ENCODE results near the gene RNF169. TPM values are rescaled to one million over a fixed set of nuclear protein-coding genes. Genes with fewer than 3 reads are reported as not detected.

The RNF169 gene
- total and polyA plus RNA-seq, 2 of the 4 experiments (the other 2 are of a cell fraction), result 3.6 to 23.3 TPM

- BruUV-seq (replicated peaks), result no TSS peak
- H2BK120ac ChIP-seq (ENCODE audit: low read depth, low read length), result no peak overlapping the region
- in situ Hi-C loops (cut with MboI; ENCODE audit: low sequenced_read_pairs), result no loop called here
- H3K14ac ChIP-seq (replicated peaks; ENCODE audit: low read depth, low read length), result no peak overlapping the region
- no peaks in the 10 kb centered on the region for H3K9me3 ChIP-seq (ENCODE audit: control insufficient read depth, insufficient read depth, low read length)
- no peak overlapping the region for H3K18ac ChIP-seq (ENCODE audit: low read depth, low read length)
- no peak overlapping the region for H3K27ac ChIP-seq (ENCODE audit: insufficient read depth, low read length)
- no peak overlapping the region for H3K23ac ChIP-seq (ENCODE audit: low read depth, low read length)
- H2AK5ac ChIP-seq (ENCODE audit: low read depth, low read length), result no peak overlapping the region
- dilution Hi-C loops (cut with HindIII; ENCODE audit: low sequenced_read_pairs, unreplicated experiment), result no loop called here
- H2AK9ac ChIP-seq (replicated peaks; ENCODE audit: low read depth, low read length, poor library complexity), result no peak overlapping the region
- ATAC-seq (ENCODE audit: low read depth) (no peak), DNase-seq (no peak)
- H4K91ac ChIP-seq (ENCODE audit: insufficient read depth, low read depth, low read length), result no peak overlapping the region
- no CpG with 5 or more reads among the region's 4 CpGs for WGBS, 2 experiments (ENCODE audit: extremely low coverage in 2 of 2, insufficient read length in 1 of 2)
- no peak overlapping the region for H3K4me3 ChIP-seq (ENCODE audit: insufficient read depth, low read depth, low read length)
- H3K4ac ChIP-seq (ENCODE audit: low read depth, low read length), result no peak overlapping the region
- peaks cover 15% of the 10 kb centered on the region for H3K9me1 ChIP-seq (ENCODE audit: insufficient read depth, low read length)
- H3K9ac ChIP-seq (ENCODE audit: low read depth, low read length), result no peak overlapping the region
- H2AFZ ChIP-seq (replicated peaks; ENCODE audit: low read length, poor library complexity), result no peak overlapping the region
- no peak overlapping the region for H3K56ac ChIP-seq (ENCODE audit: extremely low read depth, insufficient read depth, low read length)
- intact Hi-C loops (cut with micrococcal nuclease), result no loop called here
- no peak overlapping the region for H4K5ac ChIP-seq (ENCODE audit: low read depth, low read length)
- H3K4me1 ChIP-seq (ENCODE audit: control insufficient read depth, insufficient read depth, low read length), result peaks cover 25% of the 10 kb centered on the region
- no peak overlapping the region for H2BK5ac ChIP-seq (ENCODE audit: low read depth, low read length, poor library complexity, severe bottlenecking)
- POLR2A ChIA-PET (ENCODE audit: unreplicated experiment), result no interaction called here
- no peak overlapping the region for H3K4me2 ChIP-seq (ENCODE audit: low read depth, low read length)
- peaks cover 75% of the 10 kb centered on the region for H4K20me1 ChIP-seq (ENCODE audit: insufficient read depth, low read length)
- H3K27me3 ChIP-seq (ENCODE audit: control insufficient read depth, insufficient read depth, low read length), result no peaks in the 10 kb centered on the region
- CTCF ChIA-PET, result no interaction called here
- H2BK20ac ChIP-seq (ENCODE audit: low read depth, low read length), result no peak overlapping the region
- H4K8ac ChIP-seq (ENCODE audit: low read depth in 2 of 2, low read length in 2 of 2), result 0 out of 4 replicates have a peak overlapping the region, but pooled peaks of 1 of the 2 experiments have one; percentile 19
- no peak overlapping the region for H2BK15ac ChIP-seq (ENCODE audit: low read depth, low read length)
- no peaks in the 10 kb centered on the region for H3K36me3 ChIP-seq (ENCODE audit: control insufficient read depth, insufficient read depth, low read length)
- H3K79me1 ChIP-seq (ENCODE audit: low read depth in 1 of 2, low read length in 2 of 2), result peaks cover 55 to 77% of the 10 kb centered on the region in 2 experiments
- TF ChIP-seq ELK1 (IDR thresholded peaks at IDR 0.05; ENCODE audit: borderline replicate concordance, low read depth, low read length) (no peak), FOS (IDR thresholded peaks at IDR 0.05; ENCODE audit: low read depth, low read length) (no peak), MAFK (IDR thresholded peaks at IDR 0.05; ENCODE audit: low read depth, low read length) (no peak), NFE2L2 (IDR thresholded peaks at IDR 0.05; ENCODE audit: low read depth, low read length) (no peak), MXI1 (IDR thresholded peaks at IDR 0.05; ENCODE audit: borderline replicate concordance, low read depth, low read length) (no peak), RFX5 (IDR thresholded peaks at IDR 0.05; ENCODE audit: low read depth, low read length) (no peak)
- TF ChIP-seq, protein P1, sequence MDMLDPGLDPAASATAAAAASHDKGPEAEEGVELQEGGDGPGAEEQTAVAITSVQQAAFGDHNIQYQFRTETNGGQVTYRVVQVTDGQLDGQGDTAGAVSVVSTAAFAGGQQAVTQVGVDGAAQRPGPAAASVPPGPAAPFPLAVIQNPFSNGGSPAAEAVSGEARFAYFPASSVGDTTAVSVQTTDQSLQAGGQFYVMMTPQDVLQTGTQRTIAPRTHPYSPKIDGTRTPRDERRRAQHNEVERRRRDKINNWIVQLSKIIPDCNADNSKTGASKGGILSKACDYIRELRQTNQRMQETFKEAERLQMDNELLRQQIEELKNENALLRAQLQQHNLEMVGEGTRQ (IDR thresholded peaks at IDR 0.05; ENCODE audit: low read depth, low read length), result no peak
These were observed 29.2 kb downstream of the RNF169 start for GRCh38 chr11:74777877-74778276.
